ENCODE results near the gene MORN2.
"Not testable (repeated sequence)": the region's sequence is repeated elsewhere in the genome, so short reads cannot be mapped to it uniquely, and the experiment has no call there.

Gene MORN2

GRCh38 chr2:38875576-38876367 lies at the start of gene MORN2, which contains the start of gene DHX57:
Gene MORN2, plus strand, starts transcription at chr2:38875976.
Gene DHX57, minus strand, starts transcription at chr2:38875934. Its CDS starts 7,529 bp downstream, at chr2:38868405.
- peak; percentile 83 for DNase-seq (ENCODE audit: low spot score)

GRCh38 chr2:38827539-38828145 lies 48.1 kb upstream of the MORN2 start:
- DNase-seq (ENCODE audit: low spot score), result not testable (repeated sequence)

- DNase-seq (ENCODE audit: low spot score), result no peak
Measured at GRCh38 chr2:38828460-38828859, 47.3 kb upstream of the MORN2 start.

- DNase-seq (ENCODE audit: low spot score), result no peak
Measured at GRCh38 chr2:38829971-38830370, 45.8 kb upstream of the MORN2 start.

GRCh38 chr2:38830526-38831159 lies 45.1 kb upstream of the MORN2 start:
- no peak for DNase-seq (ENCODE audit: low spot score)

- peak; percentile 47 for DNase-seq (ENCODE audit: low spot score)
Measured at GRCh38 chr2:38835015-38835601, 40.7 kb upstream of the MORN2 start.

GRCh38 chr2:38835990-38836389 lies 39.8 kb upstream of the MORN2 start:
- no peak for DNase-seq (ENCODE audit: low spot score)

GRCh38 chr2:38836791-38837190 lies 39.0 kb upstream of the MORN2 start:
- no peak for DNase-seq (ENCODE audit: low spot score)

- no peak for DNase-seq (ENCODE audit: low spot score)
Measured at GRCh38 chr2:38850045-38850444, 25.7 kb upstream of the MORN2 start.

GRCh38 chr2:38856165-38856564 lies 19.6 kb upstream of the MORN2 start:
- DNase-seq (ENCODE audit: low spot score), result no peak

- no peak for DNase-seq (ENCODE audit: low spot score)
Measured at GRCh38 chr2:38862476-38862875, 13.3 kb upstream of the MORN2 start.

- DNase-seq (ENCODE audit: low spot score), result no peak
Measured at GRCh38 chr2:38863061-38863695, 12.6 kb upstream of the MORN2 start.

- no peak for DNase-seq (ENCODE audit: low spot score)
Measured at GRCh38 chr2:38866773-38867443, 8.9 kb upstream of the MORN2 start.

GRCh38 chr2:38871432-38871831 lies 4.3 kb upstream of the MORN2 start:
- no peak for DNase-seq (ENCODE audit: low spot score)

- no peak for DNase-seq (ENCODE audit: low spot score)
Measured at GRCh38 chr2:38873763-38874162, 2.0 kb upstream of the MORN2 start.

- no peak for DNase-seq (ENCODE audit: low spot score)
Measured at GRCh38 chr2:38875227-38875575, 575 bp upstream of the MORN2 start.

- DNase-seq (ENCODE audit: low spot score), result peak; percentile 5
Measured at GRCh38 chr2:38876407-38876806, 631 bp downstream of the MORN2 start.

- DNase-seq (ENCODE audit: low spot score), result no peak
Measured at GRCh38 chr2:38886063-38886462, 10.3 kb downstream of the MORN2 start.

- DNase-seq (ENCODE audit: low spot score), result no peak
Measured at GRCh38 chr2:38887347-38887746, 11.6 kb downstream of the MORN2 start.

GRCh38 chr2:38887902-38888554 lies 12.3 kb downstream of the MORN2 start:
- DNase-seq (ENCODE audit: low spot score), result no peak

GRCh38 chr2:38889045-38889444 lies 13.3 kb downstream of the MORN2 start:
- no peak for DNase-seq (ENCODE audit: low spot score)
